GM21381 (cell line): ENCODE results near the gene POU6F1.
"Not testable (repeated sequence)": the region's sequence is repeated elsewhere in the genome, so short reads cannot be mapped to it uniquely, and the experiment has no call there.

ENCODE experiments used
- ATAC-seq: cut with Tn5 transposase; IDR thresholded peaks from one replicate; pipeline ENCODE4 v1.9.1; 2021; ENCODE audit warnings: mild to moderate bottlenecking, moderate library complexity; ENCODE audit not compliant: unreplicated experiment

The POU6F1 gene, protein sequence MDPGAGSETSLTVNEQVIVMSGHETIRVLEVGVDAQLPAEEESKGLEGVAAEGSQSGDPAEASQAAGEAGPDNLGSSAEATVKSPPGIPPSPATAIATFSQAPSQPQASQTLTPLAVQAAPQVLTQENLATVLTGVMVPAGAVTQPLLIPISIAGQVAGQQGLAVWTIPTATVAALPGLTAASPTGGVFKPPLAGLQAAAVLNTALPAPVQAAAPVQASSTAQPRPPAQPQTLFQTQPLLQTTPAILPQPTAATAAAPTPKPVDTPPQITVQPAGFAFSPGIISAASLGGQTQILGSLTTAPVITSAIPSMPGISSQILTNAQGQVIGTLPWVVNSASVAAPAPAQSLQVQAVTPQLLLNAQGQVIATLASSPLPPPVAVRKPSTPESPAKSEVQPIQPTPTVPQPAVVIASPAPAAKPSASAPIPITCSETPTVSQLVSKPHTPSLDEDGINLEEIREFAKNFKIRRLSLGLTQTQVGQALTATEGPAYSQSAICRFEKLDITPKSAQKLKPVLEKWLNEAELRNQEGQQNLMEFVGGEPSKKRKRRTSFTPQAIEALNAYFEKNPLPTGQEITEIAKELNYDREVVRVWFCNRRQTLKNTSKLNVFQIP

DNA sequence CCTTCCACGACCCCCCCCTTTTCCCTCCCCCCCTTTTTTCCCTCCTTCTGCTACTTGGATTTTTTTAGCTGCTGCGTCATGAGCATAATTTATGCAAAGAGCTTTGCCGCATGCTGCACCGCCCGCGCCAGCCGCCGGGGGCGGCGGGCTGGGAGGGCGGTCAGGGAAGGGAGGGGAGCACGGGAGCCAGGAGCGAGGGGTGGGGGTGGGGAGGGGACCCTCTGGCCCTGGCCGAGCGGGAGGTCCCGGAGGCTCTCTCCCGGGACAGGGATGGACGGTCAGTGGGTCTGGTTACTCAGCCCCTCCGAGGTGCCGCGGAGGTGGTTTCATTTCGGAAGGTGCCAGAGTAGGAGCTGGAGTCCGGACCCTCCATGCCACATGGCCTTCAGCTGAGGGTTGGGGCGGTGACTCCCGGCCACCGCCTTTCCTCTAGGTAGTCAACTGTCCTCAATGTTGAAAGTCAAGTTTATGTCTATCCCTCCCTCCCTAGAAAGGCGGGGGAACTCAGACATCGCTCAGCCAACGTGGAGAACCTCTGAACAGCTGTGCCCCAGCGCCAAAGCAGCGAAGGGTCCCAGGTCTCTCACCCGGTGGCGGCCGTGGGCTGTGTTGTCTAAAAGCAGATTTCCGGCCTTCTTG is at the start of gene POU6F1:
Gene POU6F1 (minus strand): TSS at position 95 of the 639 bp plus-strand sequence. CDS start 11,226 bp downstream, outside the sequence.
- peak; percentile 80 for ATAC-seq

DNA sequence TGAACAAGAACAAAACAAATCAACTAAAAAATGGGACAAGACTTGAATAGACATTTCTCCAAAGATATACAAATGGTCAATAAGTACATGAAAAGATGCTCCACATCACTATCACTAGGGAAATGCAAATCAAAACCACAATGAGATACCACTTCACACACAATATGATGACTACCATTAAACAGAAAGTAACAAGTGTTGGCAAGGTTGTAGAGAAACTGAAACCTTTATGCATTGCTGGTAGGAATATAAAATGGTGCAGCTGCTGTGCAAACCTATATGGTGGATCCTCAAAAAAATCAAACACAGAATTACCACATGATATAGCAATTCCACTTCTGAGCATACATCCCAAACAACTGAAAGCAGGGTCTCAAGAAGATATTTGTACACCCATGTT is 47.2 kb upstream of the POU6F1 start:
- peak; percentile 52 for ATAC-seq

DNA sequence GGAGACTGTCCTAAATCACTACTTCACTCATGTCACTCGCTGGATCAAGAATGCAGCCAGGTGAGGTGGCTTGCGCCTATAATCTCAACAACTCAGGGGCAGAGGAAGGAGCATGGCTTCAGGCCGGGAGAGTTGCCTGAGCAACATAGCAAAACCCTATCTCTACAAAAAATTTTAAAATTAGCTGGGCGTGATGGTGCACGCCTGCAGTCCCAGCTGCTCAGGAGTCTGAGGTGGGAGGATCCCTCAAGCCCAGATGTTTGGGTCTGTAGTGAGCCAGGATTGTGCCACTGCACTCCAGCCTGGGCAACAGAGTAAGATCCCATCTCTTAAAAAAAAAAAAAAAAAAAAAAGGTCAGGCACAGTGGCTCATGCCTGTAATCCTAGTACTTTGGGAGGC is 46.4 kb upstream of the POU6F1 start:
- no peak for ATAC-seq

DNA sequence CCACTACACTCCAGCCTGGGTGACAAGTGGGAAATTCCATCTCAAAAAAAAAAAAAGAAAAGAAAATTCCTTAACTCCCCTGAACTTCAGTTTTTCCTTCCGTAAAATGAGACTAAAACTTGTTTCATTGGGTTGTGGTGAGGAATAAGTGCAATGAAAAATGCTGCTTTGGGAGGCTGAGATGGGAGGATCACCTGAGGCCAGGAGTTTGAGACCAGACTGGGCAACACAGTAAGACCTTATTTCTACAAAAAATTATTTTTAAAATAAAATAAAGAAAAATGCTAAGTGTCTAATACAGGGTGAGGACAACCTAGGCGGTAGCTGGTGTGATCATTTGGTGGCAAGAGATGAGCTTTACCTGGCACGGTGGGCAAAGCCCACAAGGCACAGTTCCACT is 45.5 kb upstream of the POU6F1 start:
- no peak for ATAC-seq

DNA sequence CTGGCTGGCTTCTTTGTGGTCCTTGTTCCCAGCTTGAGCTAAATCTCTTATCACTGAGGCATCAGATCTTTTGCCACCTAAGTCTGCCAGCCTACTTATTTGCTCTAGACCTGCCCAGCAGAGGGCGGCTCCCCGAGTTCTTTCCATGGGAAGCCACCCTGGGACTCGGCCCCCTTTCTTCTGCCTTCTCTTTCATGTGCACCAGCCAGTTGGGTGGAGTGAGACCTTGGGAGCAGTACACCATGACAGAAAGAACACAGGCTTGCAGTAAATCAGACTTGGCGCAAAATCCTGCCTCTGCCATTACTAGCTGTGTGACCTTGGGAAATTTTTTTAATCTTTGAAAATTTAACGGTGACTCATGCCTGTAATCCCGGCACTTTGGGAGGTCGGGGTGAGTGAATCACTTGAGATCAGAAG is 44.9 kb upstream of the POU6F1 start:
- ATAC-seq = no peak

DNA sequence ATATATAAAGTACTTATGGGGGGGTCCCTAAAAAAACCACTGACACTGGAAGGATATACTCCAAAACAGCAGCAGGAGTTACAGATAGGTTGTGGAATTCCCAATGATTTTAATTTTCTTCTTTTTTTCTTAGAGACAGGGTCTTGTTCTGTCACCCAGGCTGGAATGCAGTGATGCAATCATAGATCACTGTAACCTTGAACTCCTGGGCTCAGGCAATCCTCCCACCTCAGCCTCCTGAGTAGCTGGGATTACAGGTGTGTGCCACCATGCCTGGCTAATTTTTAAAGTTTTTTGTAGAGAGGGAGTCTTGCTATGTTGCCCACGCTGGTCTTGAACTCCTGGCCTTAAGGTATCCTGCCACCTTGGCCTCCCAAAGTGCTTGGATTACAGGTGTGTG is 41.7 kb upstream of the POU6F1 start:
- not testable (repeated sequence) for ATAC-seq

DNA sequence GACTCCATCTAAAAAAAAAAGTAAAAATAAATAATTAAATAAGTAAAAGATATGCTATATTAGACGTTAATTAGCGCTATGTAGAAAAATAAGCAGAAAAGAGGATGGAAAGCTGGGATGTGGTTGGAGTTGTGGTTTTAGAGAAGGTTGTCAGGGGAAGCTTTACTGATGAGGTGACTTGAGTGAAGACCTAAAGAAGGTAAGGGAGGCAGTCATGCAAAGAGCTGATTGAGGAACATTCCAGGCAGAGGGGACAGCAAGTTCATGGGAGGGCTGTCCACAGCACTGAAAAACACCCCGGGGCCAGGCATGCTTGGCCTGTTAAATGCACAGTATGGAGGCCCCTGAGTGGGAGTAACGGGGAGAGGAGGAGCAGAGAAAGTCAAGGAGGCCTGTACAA is 36.7 kb upstream of the POU6F1 start:
- no peak for ATAC-seq

DNA sequence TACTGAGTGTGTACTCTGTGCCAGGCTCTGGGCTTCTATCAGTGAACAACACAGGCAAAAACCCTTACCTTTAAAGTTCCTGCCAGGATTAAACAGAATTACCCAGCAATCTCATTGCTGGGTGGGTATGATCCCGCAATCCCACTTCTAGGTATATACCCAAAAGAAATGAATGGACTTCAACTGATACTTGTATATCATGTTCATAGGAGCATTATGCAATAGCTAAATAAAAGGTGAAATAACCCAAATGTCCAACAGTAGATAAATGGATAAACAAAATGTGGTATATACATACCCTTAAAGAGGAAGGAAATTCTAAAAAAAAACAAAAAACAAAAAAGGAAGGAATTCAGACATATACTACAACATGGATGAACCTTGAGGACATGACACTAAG is 35.4 kb upstream of the POU6F1 start:
- ATAC-seq = no peak

DNA sequence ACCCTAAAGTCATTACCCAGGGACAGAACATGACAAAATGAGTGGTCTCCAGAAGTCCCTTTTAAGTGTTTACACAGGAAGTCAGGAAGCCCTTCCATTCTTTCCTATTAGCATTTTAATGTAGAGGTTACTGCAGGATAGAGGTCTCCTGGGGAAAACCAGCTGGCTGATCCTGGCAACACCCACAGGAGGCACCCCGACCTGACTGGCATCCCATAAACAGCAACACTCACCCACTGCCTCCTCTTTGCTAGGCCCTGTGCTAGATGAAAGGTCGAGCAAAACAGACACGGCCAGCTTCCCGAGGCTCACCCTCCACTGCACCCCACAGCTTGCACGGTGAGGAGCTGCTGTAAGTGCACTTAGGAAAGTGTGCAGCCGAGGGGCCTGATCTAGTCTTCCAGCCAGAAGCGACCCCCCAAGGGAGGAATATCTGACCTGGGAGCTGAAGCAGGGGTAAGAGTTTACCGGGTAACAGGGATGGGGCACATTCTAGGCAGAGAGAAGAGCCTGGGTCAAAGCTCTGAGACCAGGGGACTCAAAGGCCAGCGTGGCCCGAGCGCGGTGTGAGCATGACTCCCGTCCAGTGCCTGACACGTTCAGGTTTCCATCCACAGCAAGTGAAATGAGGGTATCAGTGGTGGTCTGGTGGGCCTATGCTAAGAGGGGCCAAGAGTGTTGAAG is 29.8 kb upstream of the POU6F1 start:
- ATAC-seq = no peak

DNA sequence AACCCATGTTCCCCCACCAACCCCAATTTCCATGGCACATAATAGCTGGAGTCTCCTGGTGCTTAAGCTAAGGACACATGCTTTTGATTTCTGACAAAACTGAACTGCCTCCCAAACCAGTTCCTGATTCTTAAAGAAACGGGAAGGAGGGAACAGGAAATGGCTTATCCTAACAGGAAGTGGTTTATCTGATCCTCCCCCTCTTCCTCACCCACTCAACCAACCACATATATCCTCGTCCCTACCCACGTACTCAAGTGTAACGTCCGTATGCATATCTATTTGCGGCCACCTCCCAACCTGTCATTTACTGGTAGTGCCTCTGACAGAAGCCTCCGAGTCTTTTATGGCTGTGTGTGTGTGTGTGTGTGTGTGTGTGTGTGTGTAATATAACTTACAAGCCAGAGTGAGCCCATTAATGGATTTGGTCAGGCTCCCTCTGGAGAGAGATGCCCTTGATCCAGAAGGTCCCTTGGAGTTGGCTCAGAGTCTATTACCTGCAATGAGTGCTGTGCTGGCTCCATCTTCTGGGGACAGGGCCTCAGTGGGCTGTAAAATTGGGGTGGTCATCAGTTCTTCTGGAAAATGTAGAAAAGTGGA is 28.5 kb upstream of the POU6F1 start:
- ATAC-seq = no peak

DNA sequence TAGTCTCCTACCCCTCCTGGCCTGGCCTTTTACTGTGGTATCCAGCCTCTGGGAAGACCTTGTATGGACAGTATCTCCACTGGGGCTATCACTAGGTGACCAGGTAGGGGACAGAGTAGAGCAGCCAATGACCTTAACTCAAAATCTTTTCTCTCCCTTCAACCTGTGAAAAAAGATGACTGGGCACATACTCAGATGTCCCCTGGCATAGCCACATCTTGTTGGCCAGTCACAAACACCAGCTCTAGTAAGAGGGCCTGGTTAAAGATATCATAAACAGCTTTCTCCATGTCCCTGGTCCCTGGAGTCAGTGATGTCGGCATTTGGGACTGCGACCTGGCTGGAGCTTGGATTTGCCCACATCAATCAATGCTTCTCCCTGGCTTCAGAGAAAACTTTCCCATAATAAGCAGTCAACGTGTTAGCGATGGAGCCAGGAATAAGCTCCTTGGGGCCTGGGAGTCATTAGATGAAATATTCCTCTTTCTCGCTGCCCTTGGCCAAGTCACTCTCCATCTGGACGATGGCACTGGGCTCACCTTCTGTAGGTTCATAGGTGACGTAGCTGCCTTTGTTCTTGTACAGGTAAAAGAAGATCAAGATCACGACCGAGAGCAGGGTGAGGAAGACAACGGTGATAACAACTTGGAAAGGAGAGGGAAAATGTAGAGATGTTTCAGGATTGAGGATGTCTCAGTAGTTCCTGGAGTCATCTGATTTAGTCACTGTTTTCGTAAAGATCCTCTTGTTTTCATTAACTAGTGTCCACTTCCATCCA is 27.8 kb upstream of the POU6F1 start:
- no peak for ATAC-seq

DNA sequence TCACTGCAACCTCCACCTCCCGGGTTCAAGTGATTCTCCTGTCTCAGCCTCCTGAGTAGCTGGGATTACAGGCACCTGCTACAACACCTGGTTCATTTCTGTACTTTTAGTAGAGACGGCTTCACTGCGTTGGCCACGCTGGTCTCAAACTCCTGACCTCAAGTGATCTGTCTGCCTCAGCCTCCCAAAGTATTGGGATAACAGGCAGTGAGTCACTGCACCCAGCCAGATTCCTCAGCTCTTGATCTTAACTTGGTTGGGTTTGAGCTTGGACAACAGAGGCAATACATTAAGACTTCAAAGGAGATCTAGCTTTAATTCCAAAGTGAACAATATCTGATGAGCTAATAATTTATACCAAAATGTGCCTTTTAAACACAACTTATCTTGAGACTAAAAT is 26.4 kb upstream of the POU6F1 start:
- ATAC-seq = no peak

DNA sequence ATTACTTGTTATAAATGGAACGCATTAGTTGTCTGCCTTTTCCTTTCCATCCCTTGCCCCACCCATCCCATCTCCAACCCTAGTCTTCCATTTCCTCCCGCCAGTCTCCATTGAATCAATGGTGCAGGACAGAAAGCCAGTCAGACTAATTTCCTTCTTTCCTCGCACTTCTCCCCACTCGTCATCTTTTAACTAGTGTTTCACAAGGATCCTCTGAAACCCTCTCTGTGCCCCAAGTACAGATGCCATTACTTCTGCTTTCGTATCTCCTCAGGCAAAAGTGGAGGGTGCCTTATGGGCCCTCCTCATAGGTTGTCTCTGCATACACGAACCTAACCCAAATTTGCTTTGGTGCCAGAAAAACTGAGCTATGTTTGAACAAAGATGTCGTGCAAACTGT is 25.0 kb upstream of the POU6F1 start:
- no peak for ATAC-seq

DNA sequence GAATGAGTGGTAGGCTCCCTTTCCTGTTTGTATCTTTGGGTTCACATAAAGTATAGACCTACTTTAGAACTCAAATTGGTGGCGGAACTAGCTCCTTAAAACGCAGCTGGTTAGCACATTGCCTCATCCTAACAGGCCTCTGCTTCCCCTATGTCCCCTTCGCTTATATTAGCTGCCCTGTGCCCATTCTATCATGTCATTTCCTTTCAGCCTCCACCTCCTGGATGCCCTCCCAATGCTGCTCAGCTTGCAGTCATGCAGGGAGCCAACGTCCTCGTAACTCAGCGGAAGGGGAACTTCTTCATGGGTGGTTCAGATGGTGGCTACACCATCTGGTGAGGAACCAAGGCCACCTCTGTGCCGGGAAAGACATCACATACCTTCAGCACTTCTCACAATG is 24.3 kb upstream of the POU6F1 start:
- no peak for ATAC-seq

DNA sequence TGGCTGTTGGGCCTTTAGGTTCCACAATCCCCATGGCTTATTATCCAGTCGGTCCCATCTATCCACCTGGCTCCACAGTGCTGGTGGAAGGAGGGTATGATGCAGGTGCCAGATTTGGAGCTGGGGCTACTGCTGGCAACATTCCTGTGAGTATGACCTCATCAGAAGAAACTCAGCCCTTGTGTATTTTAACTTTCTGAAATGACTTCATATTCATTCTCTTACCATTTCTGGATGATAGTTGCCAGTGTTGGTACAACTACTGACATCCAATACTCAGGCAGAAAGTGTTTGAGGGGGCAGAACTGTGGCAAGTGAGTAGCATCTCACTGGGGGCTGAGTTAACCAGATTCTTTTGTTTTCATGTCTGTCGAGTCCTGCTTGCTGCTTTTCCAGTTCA is 23.1 kb upstream of the POU6F1 start:
- no peak for ATAC-seq

DNA sequence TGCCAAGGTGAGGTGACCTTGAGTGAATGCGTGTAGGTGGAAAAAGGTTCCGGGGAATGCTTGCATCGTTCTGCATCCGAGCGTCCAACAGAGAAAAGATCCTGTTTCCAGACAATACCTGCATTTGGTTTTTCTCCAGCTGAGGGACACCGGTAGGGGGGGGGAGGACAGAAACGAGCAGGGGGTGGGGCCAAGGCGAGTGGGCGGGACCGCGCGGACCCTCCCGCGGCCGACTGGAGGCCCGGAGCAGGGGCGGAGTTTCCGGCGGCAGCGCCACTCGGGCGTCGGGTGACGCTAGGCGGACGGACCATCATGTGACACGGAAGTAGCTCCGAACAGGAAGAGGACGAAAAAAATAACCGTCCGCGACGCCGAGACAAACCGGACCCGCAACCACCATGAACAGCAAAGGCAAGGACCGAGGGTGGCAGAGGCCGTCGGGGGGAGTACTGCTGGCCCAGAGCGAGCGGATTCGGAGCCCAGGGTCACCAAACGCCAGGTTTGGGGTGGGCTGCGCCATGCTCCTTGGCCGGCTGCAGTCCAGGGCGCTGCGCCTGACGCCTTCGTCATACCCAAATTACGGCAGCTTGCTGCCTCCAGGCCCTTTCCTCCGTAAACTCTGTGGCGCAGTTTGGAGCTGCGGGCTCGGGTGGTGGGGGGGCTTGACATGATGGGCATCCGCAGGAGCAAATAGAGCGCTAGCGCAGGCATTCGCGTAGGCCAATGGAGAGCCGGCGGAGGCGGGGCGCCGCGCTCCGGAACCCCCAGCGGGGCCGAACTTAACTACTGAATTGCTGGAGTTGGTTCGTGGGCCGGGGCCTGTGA is 20.9 kb upstream of the POU6F1 start, which contains the start of gene DAZAP2:
Gene DAZAP2 (plus strand): TSS at position 317 of the 825 bp plus-strand sequence. CDS start 82 bp downstream, at position 399.
- peak; percentile 90 for ATAC-seq

DNA sequence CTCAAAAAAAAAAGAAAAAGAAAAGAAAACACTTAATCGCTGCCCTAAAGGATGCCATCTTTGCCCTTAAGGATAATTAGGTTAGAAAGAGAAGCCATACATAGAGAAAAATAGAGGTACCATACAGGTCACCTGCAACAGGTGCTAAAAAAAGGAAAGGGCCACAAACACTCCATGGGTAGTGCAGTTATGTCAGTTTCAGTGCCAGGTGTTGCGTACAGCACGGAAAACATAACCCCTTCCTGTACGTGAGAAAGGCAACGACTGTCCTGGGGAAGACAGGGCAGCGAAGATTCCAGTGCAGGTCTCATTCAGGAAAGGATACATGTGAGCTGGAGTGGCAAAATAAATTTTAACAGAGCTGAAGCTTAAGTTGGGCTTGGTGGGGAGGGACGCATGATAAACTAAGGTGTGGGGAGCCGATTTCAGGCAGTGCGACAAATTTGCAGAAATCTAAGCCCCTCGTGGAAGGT is 20.2 kb upstream of the POU6F1 start:
- ATAC-seq = peak; percentile 4

DNA sequence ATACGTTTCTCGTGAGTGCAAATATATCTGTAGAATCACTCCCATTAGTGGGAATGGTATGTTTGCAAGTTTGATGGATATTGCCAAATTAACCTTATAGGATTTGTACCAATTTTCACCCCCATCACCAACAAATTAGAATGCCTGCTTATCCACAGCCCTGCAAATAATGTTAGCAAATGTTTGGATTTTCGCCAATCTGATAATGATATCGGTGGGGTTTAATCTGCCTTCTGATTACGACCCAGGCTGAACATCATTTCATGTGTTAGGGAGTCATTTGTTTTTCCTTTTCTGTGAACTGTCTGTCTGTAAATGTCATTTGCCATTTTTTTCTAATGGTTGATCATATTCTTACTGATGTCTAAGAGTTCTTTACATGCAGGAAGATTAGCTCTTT is 16.7 kb upstream of the POU6F1 start:
- ATAC-seq = no peak

DNA sequence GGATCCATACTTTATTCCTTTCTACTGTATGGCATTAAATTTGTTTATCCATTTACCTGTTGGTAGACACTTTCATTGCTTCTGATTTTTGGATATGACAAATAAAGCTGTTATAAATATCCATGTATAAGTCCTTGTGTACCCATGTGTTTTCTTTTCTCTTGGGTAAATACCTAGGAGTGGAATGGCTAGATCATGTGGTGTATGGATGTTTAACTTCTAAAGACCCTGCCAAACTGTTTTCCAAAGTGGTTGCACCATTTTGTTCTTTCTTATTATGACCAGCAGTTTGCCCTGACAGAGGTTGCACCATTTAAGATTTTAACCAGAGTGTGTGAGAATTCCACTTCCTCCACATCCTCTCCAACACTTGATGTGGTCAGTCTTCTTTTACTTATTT is 14.8 kb upstream of the POU6F1 start:
- ATAC-seq = no peak
